PC-9 (cell line): ENCODE data around the gene ADGRA1. TPM values are rescaled to one million over a fixed set of nuclear protein-coding genes. Genes with fewer than 3 reads are reported as not detected.

Experiments used
- BruUV-seq: library from RNA; stranded (reverse); fragments of 400-500 nt; replicated peaks from 2 replicates; lab custom pipeline; 2021; lab: Mats Ljungman, UMichigan
- CTCF ChIA-PET: fragments of 300-600 bp; sonication (Branson Sonifier 250); formaldehyde crosslinking; loops from one replicate; lab custom pipeline; 2022; ENCODE audit warnings: antibody characterized with exemption; lab: Charles Lee
- POLR2A ChIA-PET: fragments of 300-600 bp; sonication (Branson Sonifier 250); formaldehyde crosslinking; loops from one replicate; lab custom pipeline; 2022; ENCODE audit warnings: antibody characterized with exemption; ENCODE audit not compliant: unreplicated experiment; lab: Charles Lee
- DNase-seq, 2 experiments: peaks; one replicate each; pipeline versions ENCODE4 v3.0.0 to v3.0.0-alpha.2; 2015 to 2022; ENCODE audit warnings: mixed read lengths in 1 of 2
- H2AFZ ChIP-seq: fragments of 200-600 bp; sonication (generic); 2 replicates; pipeline ENCODE4 v1.8.1; 2017; ENCODE audit warnings: antibody characterized with exemption
- H3F3A ChIP-seq: fragments of 200-600 bp; sonication (generic); 2 replicates; pipeline ENCODE4 v1.8.1; 2017; ENCODE audit warnings: antibody characterized with exemption, mild to moderate bottlenecking, low read depth; ENCODE audit not compliant: insufficient read depth
- H3K27ac ChIP-seq: fragments of 200-600 bp; sonication (generic); 2 replicates; pipeline ENCODE4 v1.6.1; 2016; ENCODE audit warnings: mixed run types
- H3K27me3 ChIP-seq: fragments of 200-600 bp; sonication (generic); 2 replicates; pipeline ENCODE4 v1.6.1; 2016; ENCODE audit warnings: low read depth, mixed run types; ENCODE audit not compliant: insufficient read depth
- H3K36me3 ChIP-seq: fragments of 200-600 bp; sonication (generic); 2 replicates; pipeline ENCODE4 v1.6.1; 2016; ENCODE audit warnings: low read depth, mixed run types
- H3K4me1 ChIP-seq: fragments of 200-600 bp; sonication (generic); replicated peaks from 2 replicates; pipeline ENCODE4 v1.6.1; 2016; ENCODE audit warnings: mixed run types; ENCODE audit not compliant: insufficient read depth
- H3K4me2 ChIP-seq: fragments of 200-600 bp; sonication (generic); 2 replicates; pipeline ENCODE4 v1.6.1; 2017; ENCODE audit warnings: mixed run types
- H3K4me3 ChIP-seq: fragments of 200-600 bp; sonication (generic); 2 replicates; pipeline ENCODE4 v1.6.1; 2016; ENCODE audit warnings: mixed run types
- H3K79me2 ChIP-seq: fragments of 200-600 bp; sonication (generic); 2 replicates; pipeline ENCODE4 v1.6.1; 2017; ENCODE audit warnings: low read depth, mixed run types
- H3K9me2 ChIP-seq: fragments of 200-600 bp; sonication (generic); 2 replicates; pipeline ENCODE4 v1.8.1; 2017; ENCODE audit warnings: mild to moderate bottlenecking; ENCODE audit not compliant: insufficient read depth
- H3K9me3 ChIP-seq: fragments of 200-600 bp; sonication (generic); 2 replicates; pipeline ENCODE4 v1.8.1; 2016; ENCODE audit warnings: low read depth; ENCODE audit not compliant: insufficient read depth
- H4K20me1 ChIP-seq: fragments of 200-600 bp; sonication (generic); 2 replicates; pipeline ENCODE4 v1.8.1; 2017; ENCODE audit not compliant: insufficient read depth
- EZH2 ChIP-seq: fragments of 200-600 bp; sonication (generic); IDR thresholded peaks from 2 replicates; pipeline ENCODE4 v1.8.0; 2017; ENCODE audit warnings: antibody characterized with exemption, low read depth
- intact Hi-C: fragments of 100-400 bp; cut with micrococcal nuclease; formaldehyde crosslinking; loops from one replicate; pipeline ENCODE4 v1.10.0; 2022; ENCODE audit not compliant: unreplicated experiment
- total RNA-seq: library from RNA; stranded (reverse); gene quantifications from 2 replicates; pipeline ENCODE4 v1.2.3, GENCODE V29; 2021
- TF ChIP-seq, protein P1 (sequence below): fragments of 200-600 bp; sonication (generic); conservative IDR thresholded peaks from 2 replicates; pipeline ENCODE4 v1.6.1; 2017; ENCODE audit warnings: mixed run types, antibody characterized with exemption, mild to moderate bottlenecking, moderate library complexity

ADGRA1 gene
- total RNA-seq, 1 experiment from 2014 or later, result not detected

DNA sequence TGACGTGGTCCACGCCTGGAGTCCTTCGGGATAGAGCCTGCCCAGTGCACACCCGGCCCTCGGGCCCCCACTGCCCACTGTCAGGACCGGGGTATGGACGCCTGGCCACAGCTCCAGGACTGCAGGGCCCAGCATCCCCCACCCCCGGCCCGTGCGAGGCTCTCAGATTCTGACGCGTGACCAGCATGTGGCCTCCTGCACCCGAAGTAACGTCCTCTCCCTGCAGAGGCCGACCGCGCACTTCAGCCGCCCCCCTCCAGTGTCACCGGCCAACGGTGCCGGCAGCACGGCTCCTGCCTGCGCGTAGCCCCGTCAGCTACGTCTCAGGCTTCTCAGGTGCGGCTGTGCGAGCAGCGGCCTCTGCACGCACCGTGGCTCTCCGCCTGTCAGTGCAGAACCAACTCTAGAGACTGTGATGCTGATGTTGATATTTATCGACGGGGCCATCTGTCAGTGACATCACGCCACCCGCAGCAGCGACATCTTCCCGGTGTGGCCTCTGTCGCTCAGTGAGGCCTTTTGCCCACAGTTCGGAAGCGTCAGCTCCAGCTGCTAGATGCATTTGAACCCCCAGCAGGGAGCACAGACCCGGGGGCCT is 40.1 kb upstream of the ADGRA1 start:
- no peaks in the 10 kb centered on the region for H3K4me1 ChIP-seq
- ChIA-PET POLR2A (no interaction called here), CTCF (no interaction called here)
- BruUV-seq, result no TSS peak
- peaks cover 91% of the 10 kb centered on the region for H3K27me3 ChIP-seq
- DNase-seq, result no peak
- no peaks in the 10 kb centered on the region for H4K20me1 ChIP-seq
- H3K9me2 ChIP-seq, result no peaks in the 10 kb centered on the region
- no peak overlapping the region for H3K4me3 ChIP-seq
- no peak for TF ChIP-seq EZH2
- TF ChIP-seq, protein P1, sequence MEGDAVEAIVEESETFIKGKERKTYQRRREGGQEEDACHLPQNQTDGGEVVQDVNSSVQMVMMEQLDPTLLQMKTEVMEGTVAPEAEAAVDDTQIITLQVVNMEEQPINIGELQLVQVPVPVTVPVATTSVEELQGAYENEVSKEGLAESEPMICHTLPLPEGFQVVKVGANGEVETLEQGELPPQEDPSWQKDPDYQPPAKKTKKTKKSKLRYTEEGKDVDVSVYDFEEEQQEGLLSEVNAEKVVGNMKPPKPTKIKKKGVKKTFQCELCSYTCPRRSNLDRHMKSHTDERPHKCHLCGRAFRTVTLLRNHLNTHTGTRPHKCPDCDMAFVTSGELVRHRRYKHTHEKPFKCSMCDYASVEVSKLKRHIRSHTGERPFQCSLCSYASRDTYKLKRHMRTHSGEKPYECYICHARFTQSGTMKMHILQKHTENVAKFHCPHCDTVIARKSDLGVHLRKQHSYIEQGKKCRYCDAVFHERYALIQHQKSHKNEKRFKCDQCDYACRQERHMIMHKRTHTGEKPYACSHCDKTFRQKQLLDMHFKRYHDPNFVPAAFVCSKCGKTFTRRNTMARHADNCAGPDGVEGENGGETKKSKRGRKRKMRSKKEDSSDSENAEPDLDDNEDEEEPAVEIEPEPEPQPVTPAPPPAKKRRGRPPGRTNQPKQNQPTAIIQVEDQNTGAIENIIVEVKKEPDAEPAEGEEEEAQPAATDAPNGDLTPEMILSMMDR, result no peak
- no peak overlapping the region for H3K27ac ChIP-seq
- H3K4me2 ChIP-seq, result no peak overlapping the region
- no peaks in the 10 kb centered on the region for H3F3A ChIP-seq
- H2AFZ ChIP-seq, result no peak overlapping the region
- H3K79me2 ChIP-seq, result no peaks in the 10 kb centered on the region
- intact Hi-C loops, result no loop called here
- no peaks in the 10 kb centered on the region for H3K9me3 ChIP-seq
- H3K36me3 ChIP-seq, result no peaks in the 10 kb centered on the region

DNA sequence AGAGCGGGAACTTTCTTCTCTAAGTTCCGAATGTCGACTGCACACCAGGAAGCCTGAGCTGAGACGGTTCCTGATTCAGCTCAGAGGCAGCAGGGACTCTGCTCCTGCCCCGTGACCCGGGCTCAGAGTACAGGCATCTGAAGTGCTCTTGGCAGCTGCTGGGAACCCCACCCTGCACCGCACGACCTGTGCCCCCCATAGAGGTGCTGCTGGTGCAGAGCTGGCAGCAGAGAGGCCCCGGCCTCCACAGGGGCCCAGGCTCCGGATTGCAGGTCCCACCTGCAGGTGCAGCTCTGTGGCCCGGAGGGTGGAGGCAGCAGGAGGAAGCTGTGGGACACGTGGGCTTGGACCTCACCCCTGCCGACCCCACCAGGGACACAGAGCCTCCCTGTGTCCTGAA is 39.5 kb upstream of the ADGRA1 start:
- intact Hi-C loops, result no loop called here
- peaks cover 91% of the 10 kb centered on the region for H3K27me3 ChIP-seq
- no TSS peak for BruUV-seq
- no peak overlapping the region for H2AFZ ChIP-seq
- CTCF ChIA-PET, result no interaction called here
- H3K9me3 ChIP-seq, result no peaks in the 10 kb centered on the region
- H3K4me3 ChIP-seq, result no peak overlapping the region
- TF ChIP-seq, protein P1, result no peak
- TF ChIP-seq EZH2, result no peak
- H3K27ac ChIP-seq, result no peak overlapping the region
- H3K4me2 ChIP-seq, result no peak overlapping the region
- no peaks in the 10 kb centered on the region for H3F3A ChIP-seq
- DNase-seq, result no peak
- H3K79me2 ChIP-seq, result no peaks in the 10 kb centered on the region
- H3K4me1 ChIP-seq, result no peaks in the 10 kb centered on the region
- no peaks in the 10 kb centered on the region for H3K9me2 ChIP-seq
- no peaks in the 10 kb centered on the region for H3K36me3 ChIP-seq
- POLR2A ChIA-PET, result no interaction called here
- H4K20me1 ChIP-seq, result no peaks in the 10 kb centered on the region

DNA sequence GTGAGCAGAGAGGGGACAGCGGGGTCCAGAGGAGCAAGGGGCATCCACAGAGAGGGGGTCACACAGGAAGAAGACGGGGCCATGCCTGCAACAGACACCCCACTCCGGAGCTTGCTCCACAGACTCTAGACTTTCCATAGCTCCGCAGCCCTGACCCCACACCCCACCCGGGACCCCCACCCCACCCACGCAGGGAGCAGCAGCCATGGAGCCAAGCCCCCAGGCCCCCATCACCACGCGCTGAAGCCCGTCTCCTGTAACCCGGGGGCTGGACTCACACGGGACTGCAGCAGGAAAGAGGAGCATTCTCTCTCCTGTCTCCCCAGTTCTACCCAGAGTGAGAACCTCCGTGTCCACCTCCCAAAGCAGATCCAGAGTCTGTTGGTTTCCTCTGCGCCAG is 38.8 kb upstream of the ADGRA1 start:
- CTCF ChIA-PET, result no interaction called here
- Histone ChIP-seq H3K27ac (no peak overlapping the region), H3K4me3 (no peak overlapping the region), H3F3A (no peaks in the 10 kb centered on the region), H3K9me3 (no peaks in the 10 kb centered on the region), H3K9me2 (no peaks in the 10 kb centered on the region), H3K27me3 (peaks cover 90% of the 10 kb centered on the region), H2AFZ (no peak overlapping the region), H3K4me2 (no peak overlapping the region), H3K36me3 (no peaks in the 10 kb centered on the region), H3K4me1 (no peaks in the 10 kb centered on the region), H3K79me2 (no peaks in the 10 kb centered on the region), H4K20me1 (no peaks in the 10 kb centered on the region)
- no TSS peak for BruUV-seq
- DNase-seq, result no peak
- TF ChIP-seq, protein P1, result no peak
- TF ChIP-seq EZH2, result no peak
- POLR2A ChIA-PET, result no interaction called here
- intact Hi-C loops, result no loop called here
